Measurements from ENCODE around the gene FXN.

GRCh38 chr9:69001921-69002320, 33.6 kb upstream of the FXN start:
- no peak for TF ChIP-seq CTCF (IDR thresholded peaks at IDR 0.05)
- TF ChIP-seq EP300 (IDR thresholded peaks at IDR 0.05), result no peak
